GM18868 (cell line): Measurements from ENCODE around the gene EYA2.

Experiments
- ATAC-seq: cut with Tn5 transposase; IDR thresholded peaks from one replicate; pipeline ENCODE4 v1.9.1; 2021; ENCODE audit warnings: mild to moderate bottlenecking, moderate library complexity; ENCODE audit not compliant: unreplicated experiment

The EYA2 gene

DNA sequence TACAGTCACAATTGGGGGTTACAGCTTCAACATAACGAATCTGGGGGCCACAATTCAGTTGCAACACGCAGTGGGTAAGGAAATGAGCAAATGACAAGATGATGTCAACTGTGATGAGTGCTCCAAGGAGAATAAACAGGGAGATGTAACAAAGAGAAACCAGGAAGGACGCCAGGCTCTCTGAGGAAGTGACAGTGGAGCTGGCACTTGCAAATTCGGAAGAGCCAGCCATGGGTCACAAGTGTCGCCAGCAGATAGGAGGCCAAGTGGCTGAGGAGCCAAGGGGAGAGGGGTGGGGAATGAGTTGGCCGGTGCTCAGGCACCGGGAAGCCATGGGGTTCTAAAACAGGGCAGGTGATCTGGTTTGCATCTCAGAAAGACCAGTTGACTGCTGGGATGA is 136.4 kb downstream of the EYA2 start:
- ATAC-seq: no peak

DNA sequence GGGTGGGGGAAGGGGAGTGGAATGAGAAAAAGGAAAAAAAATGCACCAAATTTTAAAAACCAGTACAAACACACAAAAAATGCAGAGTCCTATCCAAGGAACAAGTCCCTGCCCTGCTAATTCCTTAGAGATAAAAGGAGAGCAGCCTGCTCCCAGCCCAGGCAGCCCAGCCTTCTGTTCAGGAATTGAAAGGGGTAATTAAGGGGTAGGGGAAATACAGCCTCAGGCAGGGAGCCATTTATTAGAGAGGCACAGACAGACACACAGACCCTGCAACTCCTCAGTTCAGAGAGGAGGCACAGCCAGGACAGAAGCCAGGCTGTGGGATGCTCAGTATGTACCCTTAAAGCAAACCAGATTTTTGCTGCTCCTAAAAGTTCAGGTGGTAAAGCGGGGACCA is 137.2 kb downstream of the EYA2 start:
- ATAC-seq: no peak

GRCh38 chr20:47032933-47033578 is 138.4 kb downstream of the EYA2 start:
- no peak for ATAC-seq

DNA sequence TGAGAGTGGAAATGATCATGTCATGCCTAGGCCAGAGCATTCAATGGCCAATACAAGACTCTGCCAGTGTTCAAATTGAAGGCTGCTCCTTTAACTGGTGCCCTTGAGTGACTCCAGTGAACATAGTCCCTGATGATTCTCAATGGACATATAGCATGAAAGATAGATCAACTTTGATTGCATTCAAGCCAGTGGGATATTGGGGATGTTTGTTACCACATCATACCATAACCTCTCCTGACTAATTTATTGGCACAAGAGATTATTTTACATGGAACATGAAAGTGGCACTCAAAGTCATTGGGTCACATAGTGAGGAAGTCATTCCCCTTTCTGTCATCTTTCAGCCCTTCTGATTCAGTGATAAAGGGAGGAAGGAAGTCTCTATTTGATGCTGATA is 139.0 kb downstream of the EYA2 start:
- ATAC-seq: no peak

GRCh38 chr20:47035026-47035590 is 140.5 kb downstream of the EYA2 start:
- ATAC-seq: no peak

DNA sequence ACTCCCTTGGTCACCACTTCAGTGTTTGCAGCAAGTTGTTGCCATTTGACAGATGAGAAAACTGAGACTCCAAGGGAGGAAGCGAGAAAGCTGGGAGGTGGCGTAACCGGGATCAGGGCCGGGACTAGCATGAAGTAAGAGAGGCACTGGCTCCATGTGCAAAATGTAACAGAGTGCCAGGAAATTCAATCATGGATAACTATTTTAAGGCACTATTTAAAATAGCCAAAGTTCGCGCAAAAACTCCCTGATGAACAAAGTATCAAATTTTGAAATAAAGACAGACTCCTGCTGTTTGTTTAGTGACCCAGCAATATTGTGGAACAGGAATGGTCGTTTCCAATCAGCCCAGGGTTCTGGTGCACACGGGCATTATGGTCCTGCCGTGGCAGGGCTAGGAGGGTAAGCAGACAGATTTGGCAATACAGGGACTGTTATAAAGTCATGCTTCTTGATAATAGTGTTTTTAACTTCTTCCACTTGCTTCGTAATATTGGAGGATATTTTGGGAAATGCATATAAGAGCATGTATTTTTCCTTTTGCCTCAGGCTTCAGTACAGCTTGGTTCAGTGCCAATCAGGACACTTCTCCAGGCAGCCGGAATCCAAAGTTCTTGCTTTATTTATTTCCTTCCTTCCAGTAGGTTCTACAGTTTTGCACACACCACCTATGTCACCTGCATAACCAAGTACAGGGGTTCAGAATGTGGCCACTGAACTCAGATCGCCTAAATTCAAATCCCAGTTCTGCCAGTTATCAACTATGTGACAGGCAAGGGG is 141.6 kb downstream of the EYA2 start:
- no peak for ATAC-seq

DNA sequence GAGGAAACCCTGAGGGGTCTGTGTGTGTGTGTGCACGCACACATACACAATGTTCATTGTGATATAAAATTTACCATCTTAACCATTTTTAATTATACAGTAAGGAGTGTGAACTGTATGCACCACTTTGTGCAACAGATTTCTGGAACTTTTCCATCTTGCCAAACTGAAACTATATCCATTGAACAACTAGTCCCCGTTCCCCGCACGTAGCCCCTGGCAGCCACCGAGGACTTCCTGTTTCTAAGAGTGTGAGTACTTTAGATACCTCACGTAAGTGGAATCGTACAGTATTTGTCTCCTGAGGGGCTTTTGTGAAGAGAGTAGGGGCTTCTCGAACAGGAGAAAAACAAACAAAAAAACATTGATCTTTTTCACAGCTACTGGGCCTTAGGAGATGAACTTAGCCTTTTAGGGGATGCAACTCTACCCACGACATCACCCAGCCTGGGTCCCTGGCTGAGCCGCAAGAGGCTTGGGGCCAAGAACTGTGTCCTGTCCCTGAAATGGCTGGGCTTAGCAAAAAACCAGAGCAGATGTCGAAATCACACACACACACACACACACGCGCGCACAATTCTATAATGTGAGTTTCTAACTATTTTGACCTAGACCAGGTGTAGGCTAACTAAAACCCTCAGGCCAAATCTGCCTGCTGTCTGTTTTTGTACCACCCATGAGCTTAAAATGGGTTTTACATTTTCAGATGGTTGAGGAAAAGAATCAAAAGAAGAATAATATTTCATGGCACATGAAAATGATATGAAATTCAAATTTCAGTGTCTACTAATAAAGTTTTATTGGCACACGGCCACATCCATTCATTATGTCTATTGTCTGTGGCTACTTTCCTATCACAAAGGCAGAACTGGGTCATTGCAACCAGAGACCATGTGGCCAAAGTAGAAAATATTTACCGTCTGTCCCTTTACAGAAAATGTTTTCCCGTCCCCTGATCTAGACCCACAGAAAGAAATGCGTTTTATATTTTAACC is 144.2 kb downstream of the EYA2 start:
- no peak for ATAC-seq

DNA sequence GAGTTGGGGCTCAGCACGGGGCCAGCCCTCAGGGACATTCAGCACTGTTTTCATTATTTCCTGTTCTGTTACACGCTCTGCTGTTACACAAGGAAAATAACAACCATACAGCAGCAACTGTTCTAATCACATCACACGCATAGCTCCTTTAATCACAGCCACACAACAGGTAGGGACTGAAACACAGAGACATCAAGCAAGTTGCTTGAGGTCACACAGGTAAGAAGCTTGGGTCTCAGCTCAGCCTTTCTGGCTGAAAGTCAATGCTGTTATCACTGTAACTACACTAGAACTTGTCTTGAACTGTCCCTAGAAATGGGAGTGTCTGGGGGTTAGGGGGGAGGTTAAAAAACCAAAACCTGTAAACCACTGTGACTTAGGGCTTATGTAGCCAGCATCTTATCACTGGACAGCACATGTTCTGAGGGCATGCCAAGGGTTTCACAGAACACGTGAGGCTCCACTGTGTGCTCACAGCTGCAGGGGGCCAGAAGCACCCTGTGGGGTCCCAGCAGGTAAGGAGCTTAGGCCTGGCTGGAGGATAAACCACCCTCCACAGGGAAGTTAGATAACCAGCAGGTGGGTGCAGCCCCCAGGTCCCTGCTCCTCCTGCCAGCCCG is 146.0 kb downstream of the EYA2 start:
- no peak for ATAC-seq

GRCh38 chr20:47041396-47041899 is 146.8 kb downstream of the EYA2 start:
- no peak for ATAC-seq

DNA sequence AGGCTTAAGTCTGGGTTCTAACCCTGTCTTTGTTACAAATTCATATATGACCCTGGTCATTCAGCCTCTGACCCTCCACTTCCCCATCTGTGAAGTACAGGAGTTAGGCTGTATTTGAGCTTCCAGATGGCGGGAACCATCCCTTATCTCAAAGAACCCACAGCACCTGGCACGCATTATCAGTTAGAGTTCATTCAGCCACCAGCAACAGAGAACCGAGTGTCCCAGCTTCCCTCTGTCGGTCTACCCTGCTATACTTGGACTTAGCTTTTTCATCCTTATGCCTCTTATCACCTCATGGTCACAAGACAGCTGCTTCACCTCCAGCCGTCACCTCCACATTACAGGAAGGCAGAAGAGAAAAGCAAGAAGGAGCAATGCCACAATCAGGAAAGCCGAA is 147.8 kb downstream of the EYA2 start:
- no peak for ATAC-seq

GRCh38 chr20:47043086-47043485 is 148.4 kb downstream of the EYA2 start:
- ATAC-seq: no peak

GRCh38 chr20:47044938-47045337 is 150.3 kb downstream of the EYA2 start:
- no peak for ATAC-seq

DNA sequence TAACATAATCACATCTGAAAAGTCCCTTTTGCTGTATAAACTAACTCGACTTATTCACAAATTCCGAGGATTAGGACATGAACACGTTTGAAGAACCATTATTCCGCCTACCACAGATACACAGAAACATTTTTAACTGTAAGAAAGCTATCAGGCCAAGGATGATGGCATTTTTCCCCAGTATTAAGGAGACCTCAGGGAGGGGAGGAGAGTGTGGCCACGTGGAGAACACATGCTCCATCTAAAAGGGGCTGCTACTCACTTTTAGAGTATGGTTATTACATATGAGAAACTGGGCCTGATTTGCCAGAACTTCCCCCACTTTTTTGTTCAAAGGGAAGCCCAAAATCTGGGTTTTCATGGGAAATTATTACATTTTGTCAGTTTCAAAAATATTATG is 153.4 kb downstream of the EYA2 start:
- no peak for ATAC-seq

- ATAC-seq: no peak
These were observed 155.1 kb downstream of the EYA2 start for GRCh38 chr20:47049771-47050170.

DNA sequence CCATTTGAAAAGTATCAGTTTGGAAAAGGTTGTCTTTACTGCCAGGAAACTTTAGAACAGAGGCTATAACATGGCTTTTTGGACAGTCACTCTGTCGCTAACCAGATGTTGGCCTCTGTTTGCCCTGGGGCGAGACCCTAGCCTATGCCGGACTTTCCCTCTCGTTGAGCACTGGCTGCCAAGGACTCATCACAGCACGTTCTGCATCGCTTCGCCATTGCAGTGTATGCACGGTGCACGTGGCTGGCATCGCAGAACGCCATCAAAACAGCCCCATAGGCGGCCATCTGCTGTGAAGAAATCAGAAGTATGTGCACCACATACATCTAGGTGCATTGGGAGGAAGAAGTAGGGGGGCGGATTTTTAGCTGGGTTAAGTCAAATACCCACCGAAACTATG is 156.4 kb downstream of the EYA2 start:
- no peak for ATAC-seq

- ATAC-seq: no peak
These were observed 157.4 kb downstream of the EYA2 start for GRCh38 chr20:47051936-47052526.

DNA sequence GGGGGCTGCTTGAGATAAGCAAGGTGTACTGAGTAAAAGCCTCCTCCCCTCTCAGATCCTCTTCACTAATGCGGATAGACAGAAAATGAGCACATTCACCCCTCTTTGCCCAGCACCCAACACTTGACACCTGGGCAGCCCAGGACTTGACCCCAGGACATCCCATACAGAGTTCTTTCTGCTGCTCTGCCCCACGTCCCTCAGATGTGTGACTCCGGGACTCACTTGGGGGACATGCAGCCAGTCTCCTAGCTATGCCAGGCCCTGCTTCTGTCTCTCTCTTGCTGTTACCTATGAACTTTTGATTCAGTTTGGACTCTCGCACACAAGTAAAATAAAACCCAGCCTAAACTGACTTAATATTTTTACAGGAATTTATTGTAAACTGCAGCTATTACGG is 159.9 kb downstream of the EYA2 start:
- no peak for ATAC-seq

DNA sequence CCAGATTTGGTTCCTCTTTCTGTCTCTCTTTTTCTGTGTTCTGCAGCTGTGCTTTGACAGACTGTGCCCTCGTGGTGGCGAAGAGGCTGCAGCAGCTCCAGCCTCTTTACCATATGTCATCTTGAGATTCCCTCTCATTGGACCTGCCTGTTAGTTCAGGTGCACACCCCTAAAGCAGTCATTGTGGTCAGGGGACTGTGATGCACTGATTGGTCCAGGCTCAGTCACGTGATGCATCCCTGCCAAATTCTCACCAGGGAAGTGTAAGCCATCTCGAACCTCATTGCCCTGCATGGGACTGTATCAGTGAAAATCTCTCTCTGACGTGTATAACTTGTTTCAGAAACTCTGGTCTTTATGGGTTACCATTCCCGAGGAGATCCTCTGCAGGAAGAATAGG is 160.3 kb downstream of the EYA2 start:
- ATAC-seq: no peak

DNA sequence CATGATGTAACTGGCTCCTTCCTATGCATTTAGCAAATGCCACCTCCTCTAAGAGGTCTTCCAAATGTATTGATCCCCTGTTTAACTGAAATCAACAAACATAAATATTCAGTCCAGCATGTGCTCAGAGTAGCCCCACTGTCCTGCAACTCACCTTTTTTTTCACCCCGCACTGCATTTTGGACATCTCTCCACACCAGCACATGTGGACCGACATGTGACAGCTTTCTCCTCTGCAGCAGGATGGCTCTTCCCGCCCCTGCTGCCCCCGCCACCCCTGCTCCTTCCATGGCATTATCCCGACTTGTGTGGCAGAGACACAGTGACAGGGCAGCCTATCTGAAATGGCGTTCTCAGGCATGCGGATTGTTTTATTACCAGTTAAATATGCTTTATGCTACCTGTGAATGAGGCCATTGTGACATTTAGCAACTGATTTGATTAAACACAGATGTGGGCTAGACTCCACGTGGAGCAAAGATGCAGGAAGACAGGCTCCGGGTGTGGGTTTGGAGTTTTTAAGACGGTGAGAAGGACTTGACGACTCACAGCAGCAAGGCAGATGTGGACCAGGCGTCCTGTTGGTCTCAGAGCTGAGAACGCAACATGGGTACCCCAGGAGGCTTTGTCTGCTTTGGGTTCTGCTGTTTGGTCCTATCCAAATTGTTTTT is 161.2 kb downstream of the EYA2 start:
- ATAC-seq: no peak

GRCh38 chr20:47057661-47058060 is 163.0 kb downstream of the EYA2 start:
- no peak for ATAC-seq
